Fibroblast of lung (primary cell): ENCODE measurements around the gene UBQLNL. TPM values are rescaled to one million over a fixed set of nuclear protein-coding genes. Genes with fewer than 3 reads are reported as not detected.

Experiments used
- DNase-seq, 2 donors: peaks; one replicate each; pipeline versions ENCODE4 v3.0.0 to v3.0.0-alpha.2; 2010; ENCODE audit warnings: low read depth in 2 of 2
- H2AFZ ChIP-seq: 2 replicates; pipeline ENCODE4 v1.5.1; 2012; ENCODE audit warnings: low read length, control low read depth, inconsistent platforms
- H3K27ac ChIP-seq: 2 replicates; pipeline ENCODE4 v1.5.1; 2011; ENCODE audit warnings: low read length, control low read depth; ENCODE audit not compliant: insufficient read depth
- H3K27me3 ChIP-seq: 2 replicates; pipeline ENCODE4 v1.5.1; 2011; ENCODE audit warnings: mild to moderate bottlenecking, low read length; ENCODE audit not compliant: control insufficient read depth, insufficient read depth
- H3K36me3 ChIP-seq: 2 replicates; pipeline ENCODE4 v1.5.1; 2011; ENCODE audit warnings: low read length; ENCODE audit not compliant: control insufficient read depth, insufficient read depth
- H3K4me1 ChIP-seq: 2 replicates; pipeline ENCODE4 v1.5.1; 2011; ENCODE audit warnings: low read length; ENCODE audit not compliant: control insufficient read depth, insufficient read depth; ENCODE audit errors: extremely low read depth
- H3K4me2 ChIP-seq: 2 replicates; pipeline ENCODE4 v1.5.1; 2011; ENCODE audit warnings: low read length, control low read depth; ENCODE audit not compliant: insufficient read depth; ENCODE audit errors: extremely low read depth
- H3K4me3 ChIP-seq, 4 experiments: fragments of 200-600 bp in 1 of 4; sonication (generic) in 1 of 4; replicated peaks in 1 of 4; 2 replicates each; pipeline ENCODE4 v1.5.1; 2011 to 2016; ENCODE audit warnings: low read length in 4 of 4, low read depth in 3 of 4, mild to moderate bottlenecking in 3 of 4, control low read depth in 2 of 4, inconsistent platforms in 1 of 4, mixed read lengths in 1 of 4; ENCODE audit not compliant: insufficient read depth in 1 of 4; ENCODE audit errors: control extremely low read depth in 1 of 4
- H3K79me2 ChIP-seq: 2 replicates; pipeline ENCODE4 v1.5.1; 2012; ENCODE audit warnings: mild to moderate bottlenecking, low read length, inconsistent platforms; ENCODE audit not compliant: control insufficient read depth, insufficient read depth
- H3K9ac ChIP-seq: 2 replicates; pipeline ENCODE4 v1.5.1; 2011; ENCODE audit warnings: mild to moderate bottlenecking, low read length, control low read depth; ENCODE audit not compliant: insufficient read depth
- H3K9me3 ChIP-seq: 2 replicates; pipeline ENCODE4 v1.5.1; 2012; ENCODE audit warnings: low read depth, low read length; ENCODE audit not compliant: control insufficient read depth, insufficient read depth
- H4K20me1 ChIP-seq: 2 replicates; pipeline ENCODE4 v1.5.1; 2011; ENCODE audit warnings: low read length; ENCODE audit not compliant: control insufficient read depth, insufficient read depth; ENCODE audit errors: extremely low read depth
- CTCF ChIP-seq, 2 donors: IDR thresholded peaks in 1 of 2; conservative IDR thresholded peaks in 1 of 2; 1 replicate in 1 of 2; 2 replicates in 1 of 2; pipeline ENCODE4 v1.5.1; 2011 to 2012; ENCODE audit warnings: low read length in 2 of 2, control low read depth in 1 of 2, inconsistent platforms in 1 of 2, low read depth in 1 of 2, mild to moderate bottlenecking in 1 of 2
- EZH2 ChIP-seq: IDR thresholded peaks from 2 replicates; pipeline ENCODE4 v1.5.1; 2012; ENCODE audit warnings: low read length, control low read depth, mild to moderate bottlenecking; ENCODE audit errors: missing control alignments
- polyA plus RNA-seq, 2 donors: library from polyadenylated mRNA; depleted of rRNA in 1 of 2; stranded (reverse) in 1 of 2; unstranded in 1 of 2; fragments of >200 nt; gene quantifications; 2 replicates each; pipeline ENCODE4 v1.2.1, GENCODE V29; 2011 to 2012; ENCODE audit warnings: missing spikeins in 1 of 2
- total RNA-seq: library from RNA; depleted of rRNA; stranded (reverse); fragments of >200 nt; gene quantifications from 2 replicates; pipeline ENCODE4 v1.2.1, GENCODE V29; 2014

The UBQLNL gene
- total and polyA plus RNA-seq, 2 donors (not counting 1 experiment from before 2014, with no cell fraction given): 0.09 to 0.17 TPM

GRCh38 chr11:5524756-5525155, 8.3 kb upstream of the UBQLNL start:
- no peak for DNase-seq
- H3K4me3 ChIP-seq: no peak overlapping the region
- no peak overlapping the region for H3K27ac ChIP-seq
- no peaks in the 10 kb centered on the region for H3K36me3 ChIP-seq
- no peaks in the 10 kb centered on the region for H3K79me2 ChIP-seq
- H3K9ac ChIP-seq: no peak overlapping the region
- no peak overlapping the region for H2AFZ ChIP-seq
- no peaks in the 10 kb centered on the region for H4K20me1 ChIP-seq
- TF ChIP-seq CTCF (conservative IDR thresholded peaks at IDR 0.05 in 1 of 2, IDR thresholded peaks at IDR 0.05 in 1 of 2; ENCODE audit: low read depth in 1 of 2, low read length in 2 of 2): no peak
- TF ChIP-seq EZH2: no peak
- no peaks in the 10 kb centered on the region for H3K4me1 ChIP-seq
- H3K4me2 ChIP-seq: no peak overlapping the region
- H3K27me3 ChIP-seq: no peaks in the 10 kb centered on the region
- H3K9me3 ChIP-seq: no peaks in the 10 kb centered on the region

GRCh38 chr11:5522308-5522707, 5.8 kb upstream of the UBQLNL start:
- no peak overlapping the region for H3K4me2 ChIP-seq
- no peaks in the 10 kb centered on the region for H3K9me3 ChIP-seq
- no peak overlapping the region for H2AFZ ChIP-seq
- no peaks in the 10 kb centered on the region for H4K20me1 ChIP-seq
- H3K27ac ChIP-seq: no peak overlapping the region
- no peak for TF ChIP-seq CTCF (conservative IDR thresholded peaks at IDR 0.05 in 1 of 2, IDR thresholded peaks at IDR 0.05 in 1 of 2; ENCODE audit: low read depth in 1 of 2, low read length in 2 of 2)
- TF ChIP-seq EZH2: no peak
- no peak for DNase-seq
- H3K4me3 ChIP-seq: no peak overlapping the region
- no peak overlapping the region for H3K9ac ChIP-seq
- no peaks in the 10 kb centered on the region for H3K79me2 ChIP-seq
- H3K27me3 ChIP-seq: no peaks in the 10 kb centered on the region
- no peaks in the 10 kb centered on the region for H3K36me3 ChIP-seq
- H3K4me1 ChIP-seq: no peaks in the 10 kb centered on the region

- Histone ChIP-seq H3K27ac (no peak overlapping the region), H3K9me3 (no peaks in the 10 kb centered on the region), H3K4me2 (no peak overlapping the region), H2AFZ (no peak overlapping the region), H3K27me3 (no peaks in the 10 kb centered on the region), H3K9ac (no peak overlapping the region), H3K79me2 (no peaks in the 10 kb centered on the region), H3K4me3 (no peak overlapping the region), H3K4me1 (no peaks in the 10 kb centered on the region), H4K20me1 (no peaks in the 10 kb centered on the region), H3K36me3 (no peaks in the 10 kb centered on the region)
- no peak for TF ChIP-seq EZH2
- TF ChIP-seq CTCF (conservative IDR thresholded peaks at IDR 0.05 in 1 of 2, IDR thresholded peaks at IDR 0.05 in 1 of 2; ENCODE audit: low read depth in 1 of 2, low read length in 2 of 2): no peak
- no peak for DNase-seq
Observed at GRCh38 chr11:5521540-5521939, 5.0 kb upstream of the UBQLNL start.
